ENCODE results near the gene ITGB5.

GRCh38 chr3:124858275-124858674, 28.9 kb downstream of the ITGB5 start:
- TF ChIP-seq MYC (IDR thresholded peaks at IDR 0.05; ENCODE audit: borderline replicate concordance, low read length) = no peak
- TF ChIP-seq CEBPB (IDR thresholded peaks at IDR 0.05) = no peak
- TF ChIP-seq CTCF (IDR thresholded peaks at IDR 0.05) = no peak
- no peak for TF ChIP-seq GATA3 (IDR thresholded peaks at IDR 0.05; ENCODE audit: borderline replicate concordance)
- no peak for TF ChIP-seq HDAC2 (IDR thresholded peaks at IDR 0.05)
